Upper lobe of left lung (tissue), 6 donors: ENCODE data around the gene ACOT8. TPM values are rescaled to one million over a fixed set of nuclear protein-coding genes. Genes with fewer than 3 reads are reported as not detected.

Experiments used
- ATAC-seq, 2 donors: fragments of 200-7000 bp; cut with Tn5 transposase; one replicate each; pipeline ENCODE4 v1.9.1; 2022; ENCODE audit warnings: mild to moderate bottlenecking in 2 of 2, moderate library complexity in 2 of 2; ENCODE audit not compliant: low FRiP score in 2 of 2
- DNase-seq, 2 donors: peaks; one replicate each; pipeline ENCODE4 v3.0.0-alpha.2; 2019 to 2020
- H3K27ac ChIP-seq, 4 donors: fragments of 200-600 bp; sonication (generic); one replicate each; pipeline ENCODE4 v1.5.1; 2016 to 2019
- H3K27me3 ChIP-seq, 4 donors: fragments of 200-600 bp; sonication (generic); one replicate each; pipeline ENCODE4 v1.5.1; 2017 to 2019
- H3K36me3 ChIP-seq, 4 donors: fragments of 200-600 bp; sonication (generic); one replicate each; pipeline ENCODE4 v1.5.1; 2016 to 2019
- H3K4me1 ChIP-seq, 4 donors: fragments of 200-600 bp; sonication (generic); one replicate each; pipeline ENCODE4 v1.5.1; 2018 to 2019
- H3K4me3 ChIP-seq, 4 donors: fragments of 200-600 bp; sonication (generic); one replicate each; pipeline ENCODE4 v1.5.1; 2017 to 2019; ENCODE audit warnings: mild to moderate bottlenecking in 2 of 4, moderate library complexity in 1 of 4
- H3K9me3 ChIP-seq, 4 donors: fragments of 200-600 bp; sonication (generic); one replicate each; pipeline ENCODE4 v1.5.1; 2018 to 2019
- CTCF ChIP-seq, 6 experiments: fragments of 450-650 bp in 4 of 6; fragments of 200-600 bp in 2 of 6; sonication (generic) in 2 of 6; IDR thresholded peaks; one replicate each; pipeline ENCODE4 v1.5.1; 2016 to 2019; ENCODE audit warnings: antibody characterized with exemption in 6 of 6
- EP300 ChIP-seq, 4 donors: sonication (generic); formaldehyde crosslinking; IDR thresholded peaks; one replicate each; pipeline ENCODE4 v1.5.1; 2017; ENCODE audit warnings: antibody characterized with exemption in 4 of 4, control low read depth in 2 of 4
- POLR2A ChIP-seq, 4 donors: fragments of 450-650 bp; IDR thresholded peaks; one replicate each; pipeline ENCODE4 v1.5.1; 2016 to 2017; ENCODE audit warnings: antibody characterized with exemption in 4 of 4, mild to moderate bottlenecking in 2 of 4
- POLR2AphosphoS5 ChIP-seq, 2 donors: sonication (generic); formaldehyde crosslinking; IDR thresholded peaks; one replicate each; pipeline ENCODE4 v1.5.1; 2017; ENCODE audit warnings: antibody characterized with exemption in 2 of 2
- WGBS, 2 donors: methylation state at CpG; one replicate each; pipeline ENCODE4 v1.1.5; 2017 to 2018; 5-methylcytosine and 5-hydroxymethylcytosine counted together
- total RNA-seq, 6 donors: library from RNA; depleted of rRNA in 4 of 6; stranded (reverse); fragments of >200 nt in 4 of 6; gene quantifications; one replicate each; pipeline versions ENCODE4 v1.1.0 to v1.2.1, GENCODE V29; 2016 to 2021
- donor health status: DM: no; HTN: no; CAD: no; lungs with moderate emphysema.
- donor health status: DM: no; HTN: yes; CAD: no; lungs with severe emphysema.

Gene ACOT8
- total RNA-seq, 6 donors from 2014 or later: 23.9 to 46.8 (median 31.5) TPM

GRCh38 chr20:45816951-45817350, 40.2 kb downstream of the ACOT8 start:
- no peak for TF ChIP-seq POLR2AphosphoS5 (IDR thresholded peaks at IDR 0.05)
- TF ChIP-seq POLR2A (IDR thresholded peaks at IDR 0.05): no peak
- TF ChIP-seq EP300 (IDR thresholded peaks at IDR 0.05): no peak
- TF ChIP-seq CTCF (IDR thresholded peaks at IDR 0.05): no peak
- 91 to 97% methylated on average over 3 of the region's 3 CpGs for WGBS, 2 donors
- ATAC-seq: no peak
- no peak for DNase-seq
- H3K36me3 ChIP-seq: no peaks in the 10 kb centered on the region
- H3K27me3 ChIP-seq: peaks cover 0 to 1% (median 0%) of the 10 kb centered on the region in 4 donors
- H3K4me1 ChIP-seq: peaks cover 10 to 17% (median 15%) of the 10 kb centered on the region in 4 donors
- peak overlapping the region; percentile 42 to 61 (median 52) for H3K27ac ChIP-seq
- no peak overlapping the region for H3K4me3 ChIP-seq
- H3K9me3 ChIP-seq: no peaks in the 10 kb centered on the region

GRCh38 chr20:45814314-45814713, 42.9 kb downstream of the ACOT8 start:
- Histone ChIP-seq H3K27me3 (no peaks in the 10 kb centered on the region), H3K4me1 (peaks cover 13 to 21% (median 17%) of the 10 kb centered on the region in 4 donors), H3K9me3 (no peaks in the 10 kb centered on the region), H3K36me3 (peaks cover 17 to 23% (median 21%) of the 10 kb centered on the region in 4 donors), H3K4me3 (no peak overlapping the region), H3K27ac (no peak overlapping the region)
- ATAC-seq: no peak
- 83 to 89% methylated on average over 3 of the region's 3 CpGs for WGBS, 2 donors
- TF ChIP-seq EP300 (IDR thresholded peaks at IDR 0.05) (no peak), POLR2A (IDR thresholded peaks at IDR 0.05) (no peak), POLR2AphosphoS5 (IDR thresholded peaks at IDR 0.05) (no peak), CTCF (IDR thresholded peaks at IDR 0.05) (no peak)
- DNase-seq: no peak

- TF ChIP-seq CTCF (IDR thresholded peaks at IDR 0.05) (no peak), EP300 (IDR thresholded peaks at IDR 0.05) (no peak), POLR2A (IDR thresholded peaks at IDR 0.05) (no peak), POLR2AphosphoS5 (IDR thresholded peaks at IDR 0.05) (no peak)
- H3K4me1 ChIP-seq: peaks cover 13 to 21% (median 17%) of the 10 kb centered on the region in 4 donors
- peak overlapping the region in 2 of 4 donors; percentile 66 to 67 for H3K4me3 ChIP-seq
- WGBS, 2 donors: 64 to 66% methylated on average over 7 of the region's 7 CpGs
- ATAC-seq (no peak), DNase-seq (no peak)
- peaks cover 22 to 31% (median 30%) of the 10 kb centered on the region in 4 donors for H3K36me3 ChIP-seq
- no peak overlapping the region for H3K27ac ChIP-seq
- no peaks in the 10 kb centered on the region for H3K27me3 ChIP-seq
- no peaks in the 10 kb centered on the region for H3K9me3 ChIP-seq
Observed at GRCh38 chr20:45813489-45813888, 43.7 kb downstream of the ACOT8 start.

- Histone ChIP-seq H3K27me3 (no peaks in the 10 kb centered on the region), H3K9me3 (no peaks in the 10 kb centered on the region), H3K36me3 (peaks cover 24 to 36% (median 35%) of the 10 kb centered on the region in 4 donors), H3K4me1 (peaks cover 13 to 21% (median 17%) of the 10 kb centered on the region in 4 donors), H3K27ac (peak overlapping the region in 1 of 4 donors; percentile 59), H3K4me3 (peak overlapping the region; percentile 39 to 67 (median 66))
- no peak for TF ChIP-seq CTCF (IDR thresholded peaks at IDR 0.05)
- TF ChIP-seq POLR2AphosphoS5 (IDR thresholded peaks at IDR 0.05): no peak
- no peak for TF ChIP-seq EP300 (IDR thresholded peaks at IDR 0.05)
- no peak for TF ChIP-seq POLR2A (IDR thresholded peaks at IDR 0.05)
- DNase-seq (no peak), ATAC-seq (no peak)
- WGBS, 2 donors: 8 to 19% methylated on average over 9 to 10 of the region's 11 CpGs
Observed at GRCh38 chr20:45813006-45813340, 44.2 kb downstream of the ACOT8 start.
